Measurements from ENCODE around the gene C11orf97. TPM values are rescaled to one million over a fixed set of nuclear protein-coding genes. Genes with fewer than 3 reads are reported as not detected.

C11orf97 gene
- total and polyA plus RNA-seq, 9 of the 15 experiments (the other 6 are each of a cell fraction or from before 2014, with no cell fraction given) = not detected

DNA sequence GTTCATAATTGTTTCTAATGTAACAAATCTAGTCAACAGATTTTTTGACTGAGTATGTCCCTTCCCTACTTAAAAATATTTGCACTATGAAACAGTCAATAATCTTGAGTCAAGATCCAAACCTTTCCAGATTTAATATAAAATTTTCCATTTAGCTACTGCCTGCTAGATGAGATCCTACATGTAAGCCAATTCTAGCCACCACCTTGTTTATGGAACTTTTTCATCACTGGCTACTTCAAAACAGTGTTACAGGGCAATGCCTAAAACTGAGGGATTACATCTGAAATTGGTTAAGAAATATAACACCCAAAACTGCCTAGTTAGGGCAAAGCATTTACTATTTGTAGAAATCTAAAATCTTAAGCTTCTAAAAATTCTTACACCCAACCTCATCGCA lies 20.9 kb downstream of the C11orf97 start:
- in situ Hi-C loops (cut with MboI) (no loop called here), intact Hi-C loops (cut with micrococcal nuclease) (no loop called here)
- no peak overlapping the region for H3K4me3 ChIP-seq
- no peaks in the 10 kb centered on the region for H3K79me2 ChIP-seq (ENCODE audit: control insufficient read depth, insufficient read depth, low read length)
- DNase-seq (ENCODE audit: extremely low read depth in 1 of 4, low spot score in 3 of 4) (no peak), FAIRE-seq (no peak), ATAC-seq (no peak)
- no peak overlapping the region for H3K9ac ChIP-seq (ENCODE audit: insufficient read depth in 1 of 2, low read depth in 2 of 2, low read length in 2 of 2)
- WGBS (ENCODE audit: insufficient coverage, low coverage, missing lambda C conversion rate) = 21% methylated on average over 1 of the region's 1 CpG
- H3K36me3 ChIP-seq (ENCODE audit: control insufficient read depth, insufficient read depth, low read length) = no peaks in the 10 kb centered on the region
- no TSS peak for BruUV-seq (replicated peaks)
- H4K20me1 ChIP-seq (replicated peaks; ENCODE audit: control insufficient read depth, insufficient read depth, low read length) = no peaks in the 10 kb centered on the region
- CTCF ChIA-PET (ENCODE audit: low intra/inter-chr PET ratio) = no interaction called here
- H2AFZ ChIP-seq (ENCODE audit: low read depth, low read length) = no peak overlapping the region
- H3K27me3 ChIP-seq (ENCODE audit: control insufficient read depth in 2 of 2, insufficient read depth in 2 of 2, low read length in 2 of 2) = peaks cover 0 to 4% of the 10 kb centered on the region in 2 experiments; a peak in 2 of 5 replicates
- H3K4me1 ChIP-seq (replicated peaks in 1 of 2; ENCODE audit: control insufficient read depth in 2 of 2, insufficient read depth in 2 of 2, low read length in 2 of 2) = no peaks in the 10 kb centered on the region; a peak in 1 of 5 replicates
- H3K4me2 ChIP-seq (ENCODE audit: insufficient read depth, low read length) = no peak overlapping the region
- POLR2A ChIA-PET = interaction anchor here (0.7 kb wide), 1 partner anchor 15 kb away, joined by 3 read pairs; no protein-coding TSS in a partner anchor
- H3K27ac ChIP-seq (ENCODE audit: extremely low read depth, low read depth, low read length) = no peak overlapping the region
- no peaks in the 10 kb centered on the region for H3K9me1 ChIP-seq (ENCODE audit: control insufficient read depth, insufficient read depth, low read length)
- TF ChIP-seq HNRNPK (IDR thresholded peaks at IDR 0.05; ENCODE audit: low read depth, low read length, poor library complexity, severe bottlenecking) = no peak
- TF ChIP-seq MTA3 (IDR thresholded peaks at IDR 0.05; ENCODE audit: borderline replicate concordance) = no peak
- TF ChIP-seq CHCHD3 (CRISPR knock-in tag; IDR thresholded peaks at IDR 0.05) = no peak
- TF ChIP-seq KDM1A (IDR thresholded peaks at IDR 0.05) = no peak
- TF ChIP-seq, protein P1, sequence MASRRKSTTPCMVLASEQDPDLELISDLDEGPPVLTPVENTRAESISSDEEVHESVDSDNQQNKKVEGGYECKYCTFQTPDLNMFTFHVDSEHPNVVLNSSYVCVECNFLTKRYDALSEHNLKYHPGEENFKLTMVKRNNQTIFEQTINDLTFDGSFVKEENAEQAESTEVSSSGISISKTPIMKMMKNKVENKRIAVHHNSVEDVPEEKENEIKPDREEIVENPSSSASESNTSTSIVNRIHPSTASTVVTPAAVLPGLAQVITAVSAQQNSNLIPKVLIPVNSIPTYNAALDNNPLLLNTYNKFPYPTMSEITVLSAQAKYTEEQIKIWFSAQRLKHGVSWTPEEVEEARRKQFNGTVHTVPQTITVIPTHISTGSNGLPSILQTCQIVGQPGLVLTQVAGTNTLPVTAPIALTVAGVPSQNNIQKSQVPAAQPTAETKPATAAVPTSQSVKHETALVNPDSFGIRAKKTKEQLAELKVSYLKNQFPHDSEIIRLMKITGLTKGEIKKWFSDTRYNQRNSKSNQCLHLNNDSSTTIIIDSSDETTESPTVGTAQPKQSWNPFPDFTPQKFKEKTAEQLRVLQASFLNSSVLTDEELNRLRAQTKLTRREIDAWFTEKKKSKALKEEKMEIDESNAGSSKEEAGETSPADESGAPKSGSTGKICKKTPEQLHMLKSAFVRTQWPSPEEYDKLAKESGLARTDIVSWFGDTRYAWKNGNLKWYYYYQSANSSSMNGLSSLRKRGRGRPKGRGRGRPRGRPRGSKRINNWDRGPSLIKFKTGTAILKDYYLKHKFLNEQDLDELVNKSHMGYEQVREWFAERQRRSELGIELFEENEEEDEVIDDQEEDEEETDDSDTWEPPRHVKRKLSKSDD (conservative IDR thresholded peaks at IDR 0.05; ENCODE audit: low read length) = no peak
- TF ChIP-seq POLR3G (IDR thresholded peaks at IDR 0.05; ENCODE audit: extremely low read depth, insufficient read length, insufficient replicate concordance) = no peak
- TF ChIP-seq CBX5 (IDR thresholded peaks at IDR 0.05; ENCODE audit: borderline replicate concordance, low read depth) = no peak
- no peak for TF ChIP-seq RAD51 (IDR thresholded peaks at IDR 0.05; ENCODE audit: borderline replicate concordance, low read depth)
- TF ChIP-seq, protein P2, sequence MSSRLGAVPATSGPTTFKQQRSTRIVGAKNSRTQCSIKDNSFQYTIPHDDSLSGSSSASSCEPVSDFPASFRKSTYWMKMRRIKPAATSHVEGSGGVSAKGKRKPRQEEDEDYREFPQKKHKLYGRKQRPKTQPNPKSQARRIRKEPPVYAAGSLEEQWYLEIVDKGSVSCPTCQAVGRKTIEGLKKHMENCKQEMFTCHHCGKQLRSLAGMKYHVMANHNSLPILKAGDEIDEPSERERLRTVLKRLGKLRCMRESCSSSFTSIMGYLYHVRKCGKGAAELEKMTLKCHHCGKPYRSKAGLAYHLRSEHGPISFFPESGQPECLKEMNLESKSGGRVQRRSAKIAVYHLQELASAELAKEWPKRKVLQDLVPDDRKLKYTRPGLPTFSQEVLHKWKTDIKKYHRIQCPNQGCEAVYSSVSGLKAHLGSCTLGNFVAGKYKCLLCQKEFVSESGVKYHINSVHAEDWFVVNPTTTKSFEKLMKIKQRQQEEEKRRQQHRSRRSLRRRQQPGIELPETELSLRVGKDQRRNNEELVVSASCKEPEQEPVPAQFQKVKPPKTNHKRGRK (tag; IDR thresholded peaks at IDR 0.05) = no peak
- TF ChIP-seq ATF1 (CRISPR knock-in tag; IDR thresholded peaks at IDR 0.05) = no peak
- TF ChIP-seq ATF1 (tag; IDR thresholded peaks at IDR 0.05) = no peak
- H3K9me3 ChIP-seq (replicated peaks; ENCODE audit: control insufficient read depth, insufficient read depth, low read depth, low read length) = no peaks in the 10 kb centered on the region
